Panc1 (cell line): ENCODE results near the gene JADE2. TPM values are rescaled to one million over a fixed set of nuclear protein-coding genes. Genes with fewer than 3 reads are reported as not detected.

Experiments
- ATAC-seq: fragments of 200-7000 bp; cut with Tn5 transposase; 2 replicates; pipeline ENCODE4 v1.9.1; 2020; ENCODE audit warnings: mild to moderate bottlenecking, moderate library complexity
- BruUV-seq: library from RNA; stranded (reverse); fragments of 400-500 nt; replicated peaks from 2 replicates; lab custom pipeline; 2021; lab: Mats Ljungman, UMichigan
- CTCF ChIA-PET: fragments of 300-600 bp; sonication (Branson Sonifier 250); formaldehyde crosslinking; loops from one replicate; lab custom pipeline; 2022; ENCODE audit warnings: antibody characterized with exemption; lab: Charles Lee
- POLR2A ChIA-PET: fragments of 300-600 bp; sonication (Branson Sonifier 250); formaldehyde crosslinking; loops from one replicate; lab custom pipeline; 2022; ENCODE audit warnings: antibody characterized with exemption; lab: Charles Lee
- DNase-seq: peaks from one replicate; pipeline ENCODE4 v3.0.0-alpha.2; 2010; ENCODE audit warnings: low read depth, low spot score
- H3K27ac ChIP-seq: 2 replicates; pipeline ENCODE4 v1.5.1; 2011; ENCODE audit warnings: mild to moderate bottlenecking, low read length, inconsistent platforms
- H3K27me3 ChIP-seq: fragments of 200-500 bp; sonication (Bioruptor generic); 2 replicates; pipeline ENCODE4 v1.6.0; 2014; ENCODE audit warnings: low read length, inconsistent platforms; ENCODE audit not compliant: control insufficient read depth, insufficient read depth
- H3K36me3 ChIP-seq: fragments of 200-500 bp; sonication (Bioruptor generic); 2 replicates; pipeline ENCODE4 v1.5.1; 2014; ENCODE audit warnings: inconsistent platforms, mild to moderate bottlenecking, low read length, moderate library complexity; ENCODE audit not compliant: control insufficient read depth, insufficient read depth
- H3K4me1 ChIP-seq: 2 replicates; pipeline ENCODE4 v1.5.1; 2011; ENCODE audit warnings: inconsistent platforms, mild to moderate bottlenecking, low read length, moderate library complexity; ENCODE audit not compliant: control insufficient read depth, insufficient read depth
- H3K4me3 ChIP-seq, 2 experiments: 2 replicates each; pipeline ENCODE4 v1.5.1; 2011 to 2012; ENCODE audit warnings: low read depth in 2 of 2, low read length in 2 of 2, mild to moderate bottlenecking in 2 of 2, inconsistent platforms in 1 of 2, moderate library complexity in 1 of 2
- H3K9me3 ChIP-seq: fragments of 200-500 bp; sonication (Bioruptor generic); 2 replicates; pipeline ENCODE4 v1.5.1; 2014; ENCODE audit warnings: low read depth, mild to moderate bottlenecking, inconsistent platforms, low read length, moderate library complexity; ENCODE audit not compliant: control insufficient read depth, insufficient read depth
- POLR2AphosphoS5 ChIP-seq: IDR thresholded peaks from 2 replicates; pipeline ENCODE4 v1.6.1; 2012; ENCODE audit warnings: mild to moderate bottlenecking, low read depth, low read length, moderate library complexity
- SIN3A ChIP-seq: IDR thresholded peaks from 2 replicates; pipeline ENCODE4 v1.6.1; 2012; ENCODE audit warnings: low read depth, mild to moderate bottlenecking, low read length, moderate library complexity, borderline replicate concordance; ENCODE audit not compliant: insufficient read depth
- TCF7L2 ChIP-seq: IDR thresholded peaks from 2 replicates; pipeline ENCODE4 v1.6.1; 2011; ENCODE audit warnings: mild to moderate bottlenecking, low read depth, low read length, inconsistent platforms
- in situ Hi-C: cut with HindIII; loops from 2 replicates; pipeline ENCODE4 v1.10.0; 2016; ENCODE audit warnings: low sequenced_read_pairs, low pct_unique_long_range_greater_than_20kb
- intact Hi-C: fragments of 100-400 bp; cut with micrococcal nuclease; formaldehyde crosslinking; loops from one replicate; pipeline ENCODE4 v1.10.0; 2022; ENCODE audit not compliant: unreplicated experiment
- total RNA-seq: library from RNA; stranded (reverse); gene quantifications from one replicate; pipeline ENCODE4 v1.2.1, GENCODE V29; 2021; ENCODE audit not compliant: unreplicated experiment
- TF ChIP-seq, protein P1 (sequence below), 2 experiments: IDR thresholded peaks; 2 replicates each; pipeline ENCODE4 v1.6.1; 2011 to 2012; ENCODE audit warnings: low read depth in 2 of 2, control low read depth in 1 of 2, low read length in 1 of 2, mild to moderate bottlenecking in 1 of 2, moderate library complexity in 1 of 2; ENCODE audit not compliant: insufficient read depth in 1 of 2
- TF ChIP-seq, protein P2 (sequence below): fragments of 450-650 bp; IDR thresholded peaks from 2 replicates; pipeline ENCODE4 v1.5.1; 2017; ENCODE audit warnings: mild to moderate bottlenecking

JADE2 gene
- total RNA-seq, 1 experiment from 2014 or later = 80.0 TPM

DNA sequence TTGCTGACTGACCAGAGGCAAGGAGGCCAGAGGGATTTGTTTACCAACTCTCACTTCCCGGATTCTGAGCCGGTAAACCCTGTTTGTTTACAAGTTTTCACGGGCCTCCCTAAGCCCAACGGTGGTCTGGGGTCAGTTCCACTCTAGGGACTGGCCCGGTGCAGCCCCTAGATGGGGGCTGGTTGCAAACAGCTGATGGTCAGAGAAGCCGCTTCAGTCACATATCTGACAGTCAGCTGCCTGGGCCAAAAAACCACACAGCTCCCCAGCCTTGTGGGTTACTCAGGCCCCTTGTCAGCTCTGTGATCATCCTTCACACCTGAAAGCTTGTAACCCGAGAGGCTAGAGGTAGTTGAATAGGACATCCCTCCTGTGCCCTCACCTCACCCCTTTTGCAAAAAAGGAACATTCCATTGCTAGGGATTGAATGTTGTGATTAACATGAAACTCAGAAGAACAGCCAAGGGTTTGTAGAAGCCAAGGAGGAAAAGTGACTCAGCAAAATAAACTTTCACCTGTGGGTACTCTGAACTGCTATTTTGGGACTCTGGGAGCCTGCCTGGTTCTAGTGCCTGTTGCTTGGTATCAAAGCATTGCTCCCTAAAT, 66.8 kb downstream of the JADE2 start:
- Histone ChIP-seq H3K36me3 (no peaks in the 10 kb centered on the region), H3K4me1 (no peaks in the 10 kb centered on the region), H3K27ac (no peak overlapping the region), H3K4me3 (no peak overlapping the region), H3K9me3 (no peaks in the 10 kb centered on the region), H3K27me3 (no peaks in the 10 kb centered on the region)
- no TSS peak for BruUV-seq
- ChIA-PET POLR2A (no interaction called here), CTCF (interaction anchor here (0.6 kb wide), 1 partner anchor 332 kb away, joined by 3 read pairs; no protein-coding TSS in a partner anchor)
- DNase-seq (no peak), ATAC-seq (peak; percentile 14; the same call in 1 of the 2 replicates)
- TF ChIP-seq POLR2AphosphoS5 = no peak
- no peak for TF ChIP-seq TCF7L2
- in situ Hi-C loops = no loop called here
- intact Hi-C loops = no loop called here

DNA sequence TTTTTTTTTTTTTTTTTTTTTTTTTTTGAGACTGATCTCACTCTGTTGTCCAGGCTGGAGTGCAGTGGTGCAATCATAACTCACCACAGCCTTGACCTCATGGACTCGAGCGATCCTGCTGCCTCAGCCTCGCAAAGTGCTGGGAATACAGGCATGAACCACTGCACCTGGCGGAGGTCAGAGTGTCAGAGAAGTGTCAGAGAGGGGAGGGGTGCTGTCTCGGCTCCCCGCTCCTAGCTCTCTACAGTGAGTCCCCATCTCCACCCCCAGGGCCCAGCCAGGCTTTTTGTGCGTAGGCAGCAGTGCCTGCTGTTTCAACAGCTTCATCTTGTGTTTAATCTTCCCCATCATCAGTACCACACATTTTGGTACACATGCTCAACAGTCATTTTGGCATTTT, 68.9 kb downstream of the JADE2 start:
- CTCF ChIA-PET = no interaction called here
- Histone ChIP-seq H3K27ac (no peak overlapping the region), H3K9me3 (no peaks in the 10 kb centered on the region), H3K36me3 (no peaks in the 10 kb centered on the region), H3K4me3 (no peak overlapping the region), H3K27me3 (no peaks in the 10 kb centered on the region), H3K4me1 (no peaks in the 10 kb centered on the region)
- BruUV-seq = no TSS peak
- TF ChIP-seq TCF7L2 (no peak), POLR2AphosphoS5 (no peak), SIN3A (no peak)
- TF ChIP-seq, protein P1, sequence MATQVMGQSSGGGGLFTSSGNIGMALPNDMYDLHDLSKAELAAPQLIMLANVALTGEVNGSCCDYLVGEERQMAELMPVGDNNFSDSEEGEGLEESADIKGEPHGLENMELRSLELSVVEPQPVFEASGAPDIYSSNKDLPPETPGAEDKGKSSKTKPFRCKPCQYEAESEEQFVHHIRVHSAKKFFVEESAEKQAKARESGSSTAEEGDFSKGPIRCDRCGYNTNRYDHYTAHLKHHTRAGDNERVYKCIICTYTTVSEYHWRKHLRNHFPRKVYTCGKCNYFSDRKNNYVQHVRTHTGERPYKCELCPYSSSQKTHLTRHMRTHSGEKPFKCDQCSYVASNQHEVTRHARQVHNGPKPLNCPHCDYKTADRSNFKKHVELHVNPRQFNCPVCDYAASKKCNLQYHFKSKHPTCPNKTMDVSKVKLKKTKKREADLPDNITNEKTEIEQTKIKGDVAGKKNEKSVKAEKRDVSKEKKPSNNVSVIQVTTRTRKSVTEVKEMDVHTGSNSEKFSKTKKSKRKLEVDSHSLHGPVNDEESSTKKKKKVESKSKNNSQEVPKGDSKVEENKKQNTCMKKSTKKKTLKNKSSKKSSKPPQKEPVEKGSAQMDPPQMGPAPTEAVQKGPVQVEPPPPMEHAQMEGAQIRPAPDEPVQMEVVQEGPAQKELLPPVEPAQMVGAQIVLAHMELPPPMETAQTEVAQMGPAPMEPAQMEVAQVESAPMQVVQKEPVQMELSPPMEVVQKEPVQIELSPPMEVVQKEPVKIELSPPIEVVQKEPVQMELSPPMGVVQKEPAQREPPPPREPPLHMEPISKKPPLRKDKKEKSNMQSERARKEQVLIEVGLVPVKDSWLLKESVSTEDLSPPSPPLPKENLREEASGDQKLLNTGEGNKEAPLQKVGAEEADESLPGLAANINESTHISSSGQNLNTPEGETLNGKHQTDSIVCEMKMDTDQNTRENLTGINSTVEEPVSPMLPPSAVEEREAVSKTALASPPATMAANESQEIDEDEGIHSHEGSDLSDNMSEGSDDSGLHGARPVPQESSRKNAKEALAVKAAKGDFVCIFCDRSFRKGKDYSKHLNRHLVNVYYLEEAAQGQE (IDR thresholded peaks at IDR 0.05; ENCODE audit: insufficient read depth in 1 of 2, low read depth in 2 of 2, low read length in 1 of 2) = no peak
- TF ChIP-seq, protein P2, sequence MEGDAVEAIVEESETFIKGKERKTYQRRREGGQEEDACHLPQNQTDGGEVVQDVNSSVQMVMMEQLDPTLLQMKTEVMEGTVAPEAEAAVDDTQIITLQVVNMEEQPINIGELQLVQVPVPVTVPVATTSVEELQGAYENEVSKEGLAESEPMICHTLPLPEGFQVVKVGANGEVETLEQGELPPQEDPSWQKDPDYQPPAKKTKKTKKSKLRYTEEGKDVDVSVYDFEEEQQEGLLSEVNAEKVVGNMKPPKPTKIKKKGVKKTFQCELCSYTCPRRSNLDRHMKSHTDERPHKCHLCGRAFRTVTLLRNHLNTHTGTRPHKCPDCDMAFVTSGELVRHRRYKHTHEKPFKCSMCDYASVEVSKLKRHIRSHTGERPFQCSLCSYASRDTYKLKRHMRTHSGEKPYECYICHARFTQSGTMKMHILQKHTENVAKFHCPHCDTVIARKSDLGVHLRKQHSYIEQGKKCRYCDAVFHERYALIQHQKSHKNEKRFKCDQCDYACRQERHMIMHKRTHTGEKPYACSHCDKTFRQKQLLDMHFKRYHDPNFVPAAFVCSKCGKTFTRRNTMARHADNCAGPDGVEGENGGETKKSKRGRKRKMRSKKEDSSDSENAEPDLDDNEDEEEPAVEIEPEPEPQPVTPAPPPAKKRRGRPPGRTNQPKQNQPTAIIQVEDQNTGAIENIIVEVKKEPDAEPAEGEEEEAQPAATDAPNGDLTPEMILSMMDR = no peak
- in situ Hi-C loops (no loop called here), intact Hi-C loops (no loop called here)
- DNase-seq = no peak
- POLR2A ChIA-PET = interaction anchor here (0.6 kb wide), 1 partner anchor 183 kb away, joined by 3 read pairs; the partner anchor contains the start of gene CDKN2AIPNL
- ATAC-seq = no peak

DNA sequence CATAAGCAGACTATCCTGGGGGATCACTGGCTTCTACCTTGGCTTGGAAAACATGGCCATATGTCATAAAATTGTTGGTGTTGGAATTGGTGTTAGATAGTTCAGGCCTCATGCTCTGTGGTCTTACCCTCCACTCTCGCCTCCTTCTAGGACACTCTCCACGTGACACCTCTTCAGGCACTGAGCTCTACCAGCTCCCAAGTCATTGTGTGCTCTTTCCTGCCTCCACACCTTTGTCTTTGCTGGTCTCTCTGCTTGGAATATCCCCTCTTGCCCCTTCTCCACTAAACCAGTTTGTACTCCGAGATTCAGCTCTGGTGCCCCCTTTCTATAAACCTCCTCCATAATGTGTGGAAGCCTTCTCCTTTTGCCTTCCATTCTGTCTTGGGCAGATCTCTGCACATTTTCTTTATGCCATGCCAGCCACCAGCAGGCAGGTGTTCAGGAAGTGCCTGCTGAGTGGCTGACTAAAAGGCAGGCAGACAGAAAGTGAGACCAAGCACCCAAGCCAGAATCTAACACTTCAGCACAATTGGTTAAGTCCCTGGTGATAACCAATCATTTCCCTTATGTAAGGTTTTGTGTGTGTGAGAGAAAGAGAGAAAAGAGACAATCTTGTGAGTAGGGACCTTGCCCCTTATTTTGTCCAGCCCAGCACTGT, 69.5 kb downstream of the JADE2 start:
- H3K27me3 ChIP-seq = no peaks in the 10 kb centered on the region
- DNase-seq (no peak), ATAC-seq (no peak; the same call in 1 of the 2 replicates)
- in situ Hi-C loops (no loop called here), intact Hi-C loops (no loop called here)
- BruUV-seq = no TSS peak
- no peak overlapping the region for H3K4me3 ChIP-seq
- TF ChIP-seq, protein P2 = no peak
- TF ChIP-seq, protein P1 (IDR thresholded peaks at IDR 0.05; ENCODE audit: insufficient read depth in 1 of 2, low read depth in 2 of 2, low read length in 1 of 2) = no peak
- TF ChIP-seq TCF7L2 (no peak), POLR2AphosphoS5 (no peak), SIN3A (no peak)
- no peaks in the 10 kb centered on the region for H3K4me1 ChIP-seq
- no peak overlapping the region for H3K27ac ChIP-seq
- CTCF ChIA-PET = no interaction called here
- H3K36me3 ChIP-seq = no peaks in the 10 kb centered on the region
- H3K9me3 ChIP-seq = no peaks in the 10 kb centered on the region
- POLR2A ChIA-PET = no interaction called here
